Measurements from ENCODE around the gene SYT5.

- no peak for TF ChIP-seq CTCF (conservative IDR thresholded peaks at IDR 0.05 in 1 of 2, IDR thresholded peaks at IDR 0.05 in 1 of 2; ENCODE audit: low read depth in 1 of 2, low read length in 2 of 2)
- TF ChIP-seq EZH2 (IDR thresholded peaks at IDR 0.05; ENCODE audit: low read length, missing control alignments) = no peak
Observed at GRCh38 chr19:55153652-55154264, 26.3 kb downstream of the SYT5 start.
